GM19324 (cell line): ENCODE measurements around the gene ASCC1.

Source experiments
- ATAC-seq: cut with Tn5 transposase; IDR thresholded peaks from one replicate; pipeline ENCODE4 v1.9.1; 2021; ENCODE audit warnings: mild to moderate bottlenecking, moderate library complexity; ENCODE audit not compliant: unreplicated experiment, low FRiP score

The ASCC1 gene

GRCh38 chr10:72056932-72057751 is 158.9 kb downstream of the ASCC1 start:
- no peak for ATAC-seq

GRCh38 chr10:72056113-72056512 is 160.0 kb downstream of the ASCC1 start:
- no peak for ATAC-seq

- ATAC-seq: no peak
Observed at GRCh38 chr10:72053690-72054089, 162.4 kb downstream of the ASCC1 start.

DNA sequence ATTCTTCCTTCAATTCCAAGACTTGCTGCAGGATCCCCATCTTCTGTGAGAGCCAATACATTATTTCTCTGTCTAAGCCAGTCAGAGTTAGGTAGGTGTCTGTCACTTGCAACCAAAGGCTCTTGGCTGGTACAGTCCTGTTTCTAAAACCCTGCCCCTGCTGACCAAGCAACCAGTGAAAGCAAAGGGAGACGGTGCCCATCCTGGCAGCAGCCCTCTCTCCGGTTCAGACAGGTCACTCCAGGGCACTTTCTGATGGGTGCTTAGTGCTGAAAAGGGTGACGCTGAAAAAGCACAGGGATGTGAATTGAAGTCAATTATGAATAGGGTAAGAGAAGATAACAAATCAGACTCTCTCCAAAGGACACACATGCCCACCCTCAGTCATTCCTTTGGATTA is 165.2 kb downstream of the ASCC1 start:
- no peak for ATAC-seq

DNA sequence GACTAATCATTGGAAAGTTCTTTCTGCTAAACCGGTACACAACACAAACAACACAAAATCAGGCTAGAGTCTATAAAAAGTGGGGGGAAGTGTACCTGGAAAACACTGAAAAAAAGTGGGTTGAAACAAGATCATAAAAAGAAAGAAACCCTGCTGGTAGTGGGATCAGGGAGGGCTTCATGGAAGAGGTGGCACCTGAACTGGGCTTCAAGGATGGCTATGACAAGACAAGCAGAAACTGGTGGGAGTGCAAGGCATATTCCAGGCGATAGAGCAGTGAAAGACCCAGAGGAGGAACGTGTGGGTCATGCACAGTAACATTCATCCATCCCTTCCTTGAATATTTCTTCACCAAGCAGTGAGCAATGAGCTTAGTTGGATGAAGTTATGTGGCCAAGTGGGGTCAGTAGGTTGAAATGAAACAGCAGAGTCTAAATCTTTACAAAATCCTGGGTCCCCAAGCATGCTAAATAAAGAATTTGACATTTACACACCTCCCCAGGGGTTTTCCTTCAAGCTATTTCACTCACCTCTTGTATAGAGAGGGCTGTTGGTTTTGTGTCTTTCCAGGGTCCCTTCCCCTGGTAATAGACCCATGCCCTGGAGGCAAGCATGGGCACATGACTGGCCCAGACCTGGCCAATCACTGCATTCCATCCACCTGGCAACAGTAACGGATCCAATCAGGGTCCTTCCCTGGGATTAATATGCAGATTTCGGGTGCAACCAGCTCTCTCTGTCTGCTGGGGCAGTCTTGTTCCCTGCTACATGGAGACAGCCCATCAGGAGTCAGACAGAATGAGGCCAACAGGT is 165.9 kb downstream of the ASCC1 start:
- ATAC-seq: no peak

- no peak for ATAC-seq
Observed at GRCh38 chr10:72049472-72049871, 166.6 kb downstream of the ASCC1 start.

- ATAC-seq: no peak
Observed at GRCh38 chr10:72048450-72049124, 167.5 kb downstream of the ASCC1 start.
